ENCODE results near the gene SLC35F4.
"Not testable (repeated sequence)": the region's sequence is repeated elsewhere in the genome, so short reads cannot be mapped to it uniquely, and the experiment has no call there.

SLC35F4 gene

DNA sequence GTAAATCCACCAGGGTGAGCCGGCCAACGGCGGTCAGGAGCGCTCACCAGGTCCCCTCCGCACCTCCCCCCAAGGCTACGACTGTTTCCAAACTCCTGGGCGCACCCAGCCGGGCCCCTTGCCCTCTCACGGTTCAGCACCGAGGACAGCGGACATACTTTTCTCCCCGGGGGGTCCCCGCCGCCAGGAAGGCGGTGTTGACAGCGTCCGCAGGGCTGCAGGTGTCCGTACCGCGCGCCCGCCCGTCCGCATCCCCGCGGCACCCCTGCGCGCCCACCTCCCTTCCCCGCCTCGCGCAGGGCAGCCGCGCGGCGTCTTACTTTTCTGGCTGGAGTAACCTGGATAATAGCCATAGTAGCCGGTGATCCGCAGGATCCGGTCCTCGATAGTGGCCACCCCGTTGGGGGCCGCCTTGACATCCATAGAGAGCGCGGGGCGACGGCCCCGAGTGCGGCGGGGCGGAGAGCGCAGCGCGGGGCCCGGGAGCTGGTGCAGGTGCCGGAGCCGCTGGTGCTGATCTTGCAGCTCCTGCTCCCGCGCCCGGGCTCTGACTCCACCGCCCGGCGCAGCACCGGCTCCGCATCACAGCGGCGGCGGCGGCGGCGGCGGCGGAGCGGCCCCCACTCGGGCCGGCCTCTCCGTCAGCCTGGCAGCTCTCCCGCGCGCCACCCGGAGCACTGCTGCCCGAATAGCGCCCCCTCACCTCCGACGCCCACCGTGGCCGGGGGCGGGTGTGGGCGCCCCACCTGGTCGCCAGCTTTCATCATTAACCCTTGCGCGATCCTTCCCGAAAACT lies at the start of gene SLC35F4:
Gene SLC35F4 (minus strand): TSS at position 690 of the 796 bp plus-strand sequence.
- DNase-seq (ENCODE audit: low spot score), result no peak

DNA sequence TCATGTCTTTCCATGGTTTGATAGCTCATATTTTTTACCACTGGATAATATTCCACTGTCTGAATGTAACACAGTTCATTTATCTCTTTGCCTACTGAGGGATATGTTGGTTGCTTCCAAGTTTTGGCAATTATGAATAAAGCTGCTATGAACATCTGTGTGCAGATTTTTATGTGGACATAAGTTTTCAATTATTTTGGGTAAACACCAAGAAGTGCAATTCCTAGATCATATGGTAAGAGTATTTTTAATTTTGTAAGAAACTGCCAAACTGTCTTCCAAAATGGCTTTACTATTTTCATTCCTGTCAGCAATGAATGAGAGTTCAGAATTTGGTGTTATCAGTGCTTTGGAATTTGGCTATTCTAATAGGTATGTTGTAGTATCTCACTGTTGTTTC lies 43.7 kb upstream of the SLC35F4 start:
- no peak for DNase-seq (ENCODE audit: low spot score)

DNA sequence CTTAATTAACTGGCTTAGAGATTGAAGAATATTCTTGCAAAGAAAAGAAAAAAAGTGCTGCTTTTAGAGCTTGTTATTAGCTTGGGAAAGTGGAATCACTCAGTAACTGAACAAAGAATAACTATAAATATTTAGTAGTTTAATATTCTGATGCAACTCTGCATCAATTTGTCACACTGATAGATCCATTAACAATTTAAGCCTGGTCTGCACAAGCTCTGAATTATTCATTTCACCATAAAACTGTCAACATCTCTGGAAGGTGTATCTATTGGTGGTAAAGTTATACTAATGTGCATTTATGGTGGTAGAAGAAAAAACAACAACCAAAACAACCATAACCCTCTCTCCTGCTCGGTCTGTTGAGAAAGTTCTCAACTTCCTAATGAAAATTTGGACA lies 38.1 kb upstream of the SLC35F4 start:
- DNase-seq (ENCODE audit: low spot score), result no peak

DNA sequence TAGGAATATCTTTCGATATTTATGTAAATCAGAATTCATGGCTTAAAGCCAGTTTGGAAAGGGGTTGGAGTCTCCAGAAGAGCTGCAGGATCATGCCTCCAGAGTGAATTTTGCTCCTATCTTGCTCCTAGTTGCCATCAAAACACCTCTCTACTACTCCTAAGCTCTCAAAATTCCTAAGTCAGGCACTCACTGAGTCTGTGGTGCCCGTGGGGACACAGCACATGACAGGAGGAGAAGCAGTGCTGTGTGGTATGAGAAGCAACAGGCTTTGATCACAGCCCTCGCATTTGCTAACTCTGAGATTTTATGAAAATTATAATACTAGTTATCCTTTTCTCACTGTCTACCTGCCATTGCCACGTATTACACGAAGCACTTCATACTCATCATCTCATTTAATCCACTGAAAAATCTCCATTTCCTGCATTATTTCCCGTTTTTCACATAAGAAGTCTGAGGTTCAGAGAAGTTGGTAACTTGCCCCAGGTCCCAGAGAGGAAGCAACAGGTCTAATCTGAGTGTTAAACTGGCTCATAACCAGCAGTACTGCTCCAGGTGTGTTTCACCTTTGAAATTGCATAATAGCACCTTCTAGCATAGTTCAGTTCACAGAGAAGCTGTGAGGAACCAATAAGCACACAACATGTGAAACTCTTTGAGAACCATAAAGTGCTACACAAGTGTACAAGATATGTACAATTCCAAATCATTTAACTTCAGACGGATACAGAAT lies 33.1 kb upstream of the SLC35F4 start:
- no peak for DNase-seq (ENCODE audit: low spot score)

DNA sequence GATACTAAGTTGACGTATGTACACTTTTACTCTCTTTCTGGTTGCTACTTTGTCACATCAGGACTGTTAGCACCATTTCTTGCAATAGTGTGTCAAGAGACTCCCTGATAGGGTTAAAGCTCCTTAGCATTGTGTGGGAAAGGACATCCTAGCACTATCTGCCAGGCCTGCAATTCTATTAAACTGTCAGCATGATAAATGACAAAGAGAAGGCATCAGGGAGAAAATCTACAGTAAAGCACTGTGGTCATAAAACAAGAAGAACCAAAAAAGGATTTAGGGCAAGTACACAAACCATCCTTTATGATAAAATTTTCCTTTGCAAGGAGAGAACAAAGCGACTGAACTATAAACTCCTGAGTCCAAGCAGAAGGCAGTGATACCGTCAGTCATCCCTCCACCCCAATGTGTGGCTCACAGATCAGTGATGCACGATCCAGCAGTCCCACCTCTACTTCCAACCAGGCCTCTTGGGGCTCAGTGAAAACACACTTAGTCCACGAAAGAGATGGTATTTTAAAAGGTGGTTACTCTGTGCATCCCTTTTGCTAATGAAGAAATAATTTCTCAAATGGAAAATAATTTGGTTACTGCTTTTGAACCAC lies 31.4 kb upstream of the SLC35F4 start:
- DNase-seq (ENCODE audit: low spot score), result no peak

DNA sequence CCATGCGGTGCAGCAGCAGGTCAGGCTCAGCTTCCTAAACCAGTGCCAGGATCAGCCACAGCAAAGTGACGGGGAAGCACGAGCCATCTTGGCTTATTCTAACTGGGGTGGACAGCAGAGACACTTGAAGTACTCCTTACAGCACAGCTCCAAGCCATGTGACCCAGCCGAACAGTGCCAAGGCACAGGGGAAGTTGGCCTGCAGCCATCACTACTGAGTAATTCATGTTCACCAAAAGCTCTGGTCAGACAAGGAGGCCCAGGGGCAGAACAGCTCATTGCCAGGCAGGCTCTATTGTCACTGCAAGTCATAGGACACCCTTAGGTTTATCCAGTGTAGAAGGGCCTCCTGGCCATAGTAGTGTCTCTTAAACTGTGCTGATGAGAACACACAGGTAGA lies 23.4 kb upstream of the SLC35F4 start:
- DNase-seq (ENCODE audit: low spot score), result no peak

DNA sequence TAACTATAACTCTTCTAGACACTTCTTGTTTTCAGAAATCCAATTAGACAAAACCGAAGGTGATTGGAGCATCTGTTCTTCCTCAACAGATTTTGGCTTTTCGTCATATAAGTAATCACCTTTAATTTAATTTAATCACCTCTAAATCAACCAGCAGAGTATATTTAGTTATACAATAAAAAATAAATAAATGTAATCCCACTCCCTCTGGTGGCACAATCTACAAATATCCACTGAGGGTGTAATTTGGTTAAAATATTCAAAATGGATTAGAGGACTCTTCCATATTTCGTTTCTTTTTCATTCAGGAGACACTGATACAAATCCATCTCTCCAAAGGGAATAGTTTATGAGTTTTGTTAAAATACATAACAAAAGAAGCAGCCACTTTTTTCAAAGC lies 18.3 kb upstream of the SLC35F4 start:
- no peak for DNase-seq (ENCODE audit: low spot score)

DNA sequence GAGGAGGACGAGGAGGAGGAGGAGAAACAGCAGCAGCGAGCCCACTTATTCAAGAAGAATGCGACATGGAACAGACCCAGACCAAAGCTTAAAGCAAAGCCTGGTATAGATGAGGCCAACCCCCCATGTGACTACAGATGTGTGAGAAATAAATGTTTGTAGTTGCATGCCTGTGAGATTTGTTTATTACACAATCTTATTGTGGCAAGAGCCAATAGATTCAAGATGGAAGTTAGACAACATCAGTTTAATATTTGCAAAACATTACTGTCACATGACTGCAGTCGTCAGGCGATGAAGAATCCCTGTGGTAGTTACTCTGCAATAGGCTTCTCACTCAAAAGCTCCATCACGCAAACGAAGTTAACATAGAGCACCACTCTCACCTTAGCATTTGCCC lies 17.2 kb upstream of the SLC35F4 start:
- no peak for DNase-seq (ENCODE audit: low spot score)

DNA sequence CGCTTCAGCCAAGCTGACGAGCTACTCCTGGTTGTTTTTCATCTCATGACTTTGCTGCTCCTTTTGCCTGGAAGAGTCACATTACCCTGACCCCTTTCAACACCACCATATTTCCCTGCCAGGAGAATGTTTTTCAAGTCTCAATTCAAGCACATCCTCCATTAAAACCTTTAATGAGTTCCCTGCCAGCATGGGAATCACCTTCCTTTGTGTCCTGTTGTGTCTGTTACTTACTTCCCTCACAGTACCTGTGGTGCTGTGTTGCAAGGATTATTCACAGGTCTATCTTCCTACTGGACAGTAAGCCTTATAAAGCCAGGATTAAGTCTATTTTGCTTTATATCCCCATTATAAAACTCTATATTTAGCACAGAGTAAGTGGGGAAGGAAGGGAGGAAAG lies 13.6 kb upstream of the SLC35F4 start:
- no peak for DNase-seq (ENCODE audit: low spot score)

DNA sequence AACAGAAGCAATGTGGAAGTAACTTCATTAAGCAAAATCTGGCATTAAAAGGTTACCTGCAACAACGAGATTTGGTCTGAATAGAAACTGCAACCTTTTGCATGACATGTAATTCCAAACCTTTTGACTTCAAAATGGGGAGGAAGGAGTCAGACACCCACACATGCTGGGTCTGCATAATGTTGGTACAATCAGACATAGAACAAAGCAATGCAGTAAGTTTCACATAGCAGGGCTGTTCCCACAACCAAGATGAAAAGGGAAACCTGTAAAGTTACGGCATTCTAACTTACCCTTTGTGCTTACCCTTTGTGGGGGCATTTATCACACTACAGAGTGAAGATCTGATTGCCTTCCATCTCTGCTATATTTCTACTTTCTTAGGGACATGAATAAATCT lies 10.1 kb upstream of the SLC35F4 start:
- DNase-seq (ENCODE audit: low spot score), result no peak

DNA sequence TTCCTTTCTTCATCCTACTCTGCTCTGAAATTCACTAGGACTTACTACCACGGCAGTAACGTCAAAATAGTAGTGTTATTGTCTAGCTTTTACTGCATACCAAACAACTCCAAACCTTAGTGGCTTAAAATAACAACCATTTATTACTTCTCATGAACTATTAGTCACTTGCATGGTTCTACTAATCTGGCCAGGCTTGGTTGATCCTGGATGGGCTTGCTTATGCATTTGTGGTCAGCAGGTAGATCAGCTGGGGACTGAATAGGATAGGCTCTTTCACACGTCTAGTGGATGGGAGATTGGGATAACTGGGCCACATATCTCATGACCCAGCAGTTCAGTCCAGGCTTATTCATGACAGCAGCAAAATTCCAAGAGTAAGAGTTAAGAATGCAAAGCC lies 9.4 kb upstream of the SLC35F4 start:
- no peak for DNase-seq (ENCODE audit: low spot score)

DNA sequence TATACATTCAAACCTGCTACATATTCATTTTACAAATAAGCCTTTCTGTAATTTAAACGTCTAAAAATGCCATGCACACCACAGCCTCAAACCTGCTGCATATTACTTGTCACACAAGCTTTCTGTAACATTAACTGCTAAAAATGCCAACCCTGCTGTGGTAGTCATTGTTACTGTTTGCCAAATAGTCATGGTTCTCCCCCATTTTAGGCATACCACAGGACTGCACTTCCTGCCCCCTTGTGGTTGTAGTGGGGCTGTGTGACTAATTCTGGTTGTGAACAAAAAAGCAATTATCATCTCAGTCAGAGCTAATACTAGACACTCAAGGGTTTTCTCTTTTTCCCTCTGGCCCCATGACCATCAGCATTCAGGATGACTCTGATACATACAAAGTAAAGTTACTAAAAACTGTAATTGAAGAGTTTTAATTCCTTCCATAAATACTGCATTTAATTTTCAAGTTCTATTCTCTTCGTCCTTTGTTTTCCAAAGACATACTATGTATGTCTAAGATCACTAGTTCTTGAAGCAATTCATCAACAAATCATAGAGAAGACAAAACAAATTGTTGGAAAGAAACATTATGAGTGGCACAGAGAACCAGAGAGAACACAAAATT lies 5.7 kb upstream of the SLC35F4 start:
- no peak for DNase-seq (ENCODE audit: low spot score)

DNA sequence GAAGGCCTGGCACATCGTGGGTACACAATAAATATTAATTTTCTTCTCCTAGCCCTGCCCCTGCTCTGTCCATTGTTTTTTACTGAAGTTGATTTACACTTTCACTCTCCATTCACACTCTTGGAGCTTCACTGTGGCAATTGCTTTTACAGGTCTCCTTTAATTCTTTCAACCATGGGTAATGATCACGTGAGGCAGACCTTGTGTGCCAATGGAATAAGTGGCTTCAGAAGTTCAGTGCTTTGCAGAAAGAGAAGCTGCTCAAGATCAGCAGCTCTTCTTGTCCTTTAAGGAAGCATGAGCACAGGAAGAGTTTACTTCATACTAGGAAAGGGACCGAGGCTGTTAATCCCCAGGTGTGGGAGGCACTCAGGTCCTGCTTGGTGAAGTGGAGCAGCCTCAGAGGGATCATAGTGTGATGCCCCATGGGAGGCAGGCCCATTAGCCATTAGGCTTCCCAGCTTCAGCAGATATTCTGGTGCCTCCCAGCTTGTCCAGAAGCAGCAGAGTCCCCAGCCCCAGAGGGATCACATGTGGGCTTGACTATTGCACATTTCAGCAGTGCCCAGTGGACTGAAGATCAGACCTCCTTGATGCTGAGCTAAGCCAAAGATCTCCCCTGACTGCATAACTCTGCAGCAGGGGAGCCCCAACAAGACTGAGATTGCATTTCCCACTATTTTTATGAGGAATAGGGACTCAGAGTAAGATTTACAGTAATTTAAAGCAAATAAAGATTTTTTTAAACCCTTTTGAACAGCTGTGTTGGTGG lies 5.0 kb upstream of the SLC35F4 start:
- no peak for DNase-seq (ENCODE audit: low spot score)

DNA sequence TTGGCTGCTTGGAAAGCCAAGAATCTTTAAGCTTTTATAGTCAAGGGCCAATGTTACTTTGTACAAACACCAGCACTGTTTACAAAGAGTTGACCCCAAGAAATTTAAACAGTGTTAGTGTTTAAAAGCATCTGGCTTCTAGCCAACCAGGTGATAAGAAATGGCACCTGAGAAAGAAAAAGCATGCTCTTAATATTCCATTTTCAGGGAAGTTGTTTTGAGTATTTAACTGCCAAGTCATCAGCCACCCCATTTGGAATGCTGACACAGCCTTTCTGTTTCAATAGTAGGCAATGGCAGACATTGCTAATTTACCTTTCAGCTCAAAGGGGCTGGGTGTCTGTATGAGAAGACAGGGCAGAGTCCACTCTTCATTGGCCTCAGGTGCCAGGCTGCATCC lies 3.7 kb upstream of the SLC35F4 start:
- DNase-seq (ENCODE audit: low spot score), result no peak

DNA sequence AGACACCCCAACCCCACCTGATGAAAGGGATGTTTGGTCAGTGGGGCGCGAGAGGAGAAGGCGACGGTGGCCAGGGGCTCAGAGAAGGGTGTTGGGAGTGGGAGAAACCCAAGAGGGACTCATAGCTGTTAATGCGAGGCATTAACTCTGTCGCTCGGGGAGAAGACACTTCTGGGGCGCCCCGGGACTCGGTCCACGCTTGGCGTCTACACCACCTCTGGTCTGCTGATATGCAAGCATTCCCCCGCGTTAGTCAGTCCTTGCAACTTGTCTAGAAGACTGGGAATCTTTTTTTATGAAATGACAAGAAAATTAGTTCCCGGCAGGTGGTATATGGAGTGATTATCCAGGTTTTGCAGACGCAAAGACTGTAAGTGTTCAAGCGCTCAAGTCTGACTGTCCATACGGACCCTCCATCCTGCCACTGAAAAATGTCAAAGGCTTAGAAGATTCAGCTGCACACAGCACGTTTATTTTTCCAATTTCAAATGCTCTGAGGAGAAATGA lies 360 bp upstream of the SLC35F4 start:
- DNase-seq (ENCODE audit: low spot score), result no peak

DNA sequence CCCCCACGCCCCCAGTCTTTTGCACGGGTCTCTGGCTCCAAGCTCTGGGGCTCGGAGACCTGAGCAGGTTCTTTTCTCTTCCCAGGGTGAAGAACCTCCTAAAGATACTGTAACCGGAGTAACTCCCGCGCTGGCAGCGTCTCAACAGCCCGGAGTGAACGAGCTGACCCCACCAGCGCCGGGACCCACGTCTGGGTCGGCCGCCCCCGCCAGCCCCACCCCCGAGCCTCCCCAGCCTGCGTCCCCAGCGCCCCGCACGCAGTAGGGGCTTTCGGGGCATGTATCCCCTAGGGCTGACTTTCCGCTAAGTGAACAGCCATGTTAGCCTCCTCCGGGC lies 858 bp downstream of the SLC35F4 start:
- DNase-seq (ENCODE audit: low spot score), result no peak

DNA sequence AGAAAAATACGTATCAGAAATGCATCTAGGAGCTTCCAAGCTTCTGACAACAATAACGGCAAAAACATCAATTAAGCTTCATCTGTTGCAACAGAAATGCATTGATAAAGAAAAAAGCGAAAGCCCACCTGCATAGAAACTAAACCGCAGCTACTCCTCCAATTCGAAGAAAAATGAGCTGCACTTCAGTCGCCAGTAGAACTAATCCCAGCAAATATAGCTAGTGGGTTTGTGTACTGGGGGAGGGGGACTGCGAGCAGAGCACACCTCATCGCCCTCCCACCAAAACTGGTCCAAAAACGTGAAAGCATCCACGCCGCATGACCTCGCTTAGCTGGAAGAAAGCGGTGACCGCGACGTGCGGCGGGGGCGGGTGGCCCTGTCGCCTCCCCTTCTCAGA lies 1.2 kb downstream of the SLC35F4 start:
- no peak for DNase-seq (ENCODE audit: low spot score)

DNA sequence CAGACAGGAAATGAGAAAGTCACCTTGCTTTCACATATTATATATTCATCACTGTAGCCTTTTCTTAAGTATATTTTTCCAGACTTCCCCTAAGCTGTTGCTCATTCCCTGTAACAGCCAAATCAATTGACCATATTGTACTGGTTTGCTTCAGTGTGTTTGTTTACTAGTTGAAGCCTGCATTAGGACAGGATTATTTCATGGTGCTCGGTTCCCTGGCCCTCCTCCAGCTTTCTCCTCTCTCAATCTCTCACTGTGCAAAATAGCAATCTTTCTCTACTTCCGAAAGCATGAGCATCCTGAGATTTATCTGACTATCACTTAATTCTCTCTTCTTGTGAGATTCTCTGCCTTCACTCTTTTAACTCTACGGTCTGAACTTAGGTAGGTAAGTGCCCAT lies 2.4 kb downstream of the SLC35F4 start:
- no peak for DNase-seq (ENCODE audit: low spot score)

DNA sequence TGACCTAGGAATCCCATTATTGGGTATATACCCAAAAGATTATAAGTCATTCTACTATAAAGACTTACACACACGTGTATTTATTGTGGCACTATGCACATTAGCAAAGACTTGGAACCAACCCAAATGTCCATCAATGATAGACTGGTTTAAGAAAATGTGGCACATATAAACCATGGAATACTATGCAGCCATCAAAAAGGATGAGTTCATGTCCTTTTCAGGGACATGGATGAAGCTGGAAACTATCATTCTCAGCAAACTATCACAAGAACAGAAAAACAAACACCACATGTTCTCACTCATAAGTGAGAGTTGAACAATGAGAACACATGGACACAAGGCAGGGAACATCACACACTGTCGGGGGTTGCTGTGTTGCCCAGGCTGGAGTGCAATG lies 10.2 kb downstream of the SLC35F4 start:
- not testable (repeated sequence) for DNase-seq (ENCODE audit: low spot score)

DNA sequence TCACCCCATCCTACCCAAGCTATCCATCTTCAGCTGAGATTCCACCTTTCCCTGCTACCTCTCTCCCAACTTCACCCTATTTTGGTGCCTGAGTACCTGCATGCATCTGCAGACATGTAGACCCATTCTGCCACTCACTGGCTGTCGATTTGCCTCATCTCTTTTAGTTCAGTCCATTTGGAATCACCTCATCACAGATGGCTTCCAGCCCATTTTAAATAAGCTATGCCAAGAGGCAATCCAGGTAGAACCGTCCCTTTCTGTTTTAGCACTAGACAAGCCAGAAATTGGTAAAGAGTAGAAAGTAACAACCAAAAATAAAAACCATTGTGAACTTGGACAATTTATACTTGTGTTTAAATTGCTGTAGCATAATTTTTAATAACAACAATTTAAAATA lies 11.3 kb downstream of the SLC35F4 start:
- no peak for DNase-seq (ENCODE audit: low spot score)

DNA sequence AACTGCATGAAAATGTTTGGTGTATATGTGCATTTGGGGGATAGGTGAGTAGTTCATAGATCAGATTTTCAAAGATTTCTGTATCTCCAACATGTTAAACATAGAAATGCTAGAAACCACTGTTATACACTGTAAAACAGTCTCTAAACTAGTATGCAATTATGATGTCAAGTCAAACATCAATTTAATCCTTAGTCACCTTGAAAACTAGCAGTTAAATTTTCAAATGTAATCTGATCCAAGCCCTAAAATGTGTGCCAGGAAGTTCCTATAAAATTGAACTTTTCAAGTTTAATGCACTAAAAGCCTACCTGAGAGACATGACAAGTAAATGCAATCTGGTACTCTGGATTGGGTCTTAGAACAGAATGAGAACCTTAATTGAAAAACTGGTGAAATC lies 14.5 kb downstream of the SLC35F4 start:
- DNase-seq (ENCODE audit: low spot score), result no peak

DNA sequence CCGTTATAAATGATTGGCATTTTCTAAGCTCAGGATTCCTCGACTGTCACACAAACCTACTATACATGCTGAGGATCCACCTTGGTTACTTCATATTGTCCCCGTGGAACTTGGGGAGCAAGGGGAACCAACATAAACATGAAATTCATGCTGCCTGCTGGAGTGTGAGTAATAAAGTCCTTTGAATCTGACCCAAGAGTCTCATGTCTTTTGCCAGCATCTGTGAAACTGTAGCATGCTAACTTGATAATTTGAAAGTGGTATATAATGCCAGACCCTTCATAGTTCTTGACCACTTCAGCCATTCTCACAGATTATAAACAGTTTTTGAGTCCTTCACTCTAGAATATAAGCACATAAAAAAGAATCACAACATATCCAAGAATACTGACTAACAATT lies 17.1 kb downstream of the SLC35F4 start:
- no peak for DNase-seq (ENCODE audit: low spot score)
